ENCODE measurements around the gene DLX3.
"Not testable (repeated sequence)": the region's sequence is repeated elsewhere in the genome, so short reads cannot be mapped to it uniquely, and the experiment has no call there.

The DLX3 gene

DNA sequence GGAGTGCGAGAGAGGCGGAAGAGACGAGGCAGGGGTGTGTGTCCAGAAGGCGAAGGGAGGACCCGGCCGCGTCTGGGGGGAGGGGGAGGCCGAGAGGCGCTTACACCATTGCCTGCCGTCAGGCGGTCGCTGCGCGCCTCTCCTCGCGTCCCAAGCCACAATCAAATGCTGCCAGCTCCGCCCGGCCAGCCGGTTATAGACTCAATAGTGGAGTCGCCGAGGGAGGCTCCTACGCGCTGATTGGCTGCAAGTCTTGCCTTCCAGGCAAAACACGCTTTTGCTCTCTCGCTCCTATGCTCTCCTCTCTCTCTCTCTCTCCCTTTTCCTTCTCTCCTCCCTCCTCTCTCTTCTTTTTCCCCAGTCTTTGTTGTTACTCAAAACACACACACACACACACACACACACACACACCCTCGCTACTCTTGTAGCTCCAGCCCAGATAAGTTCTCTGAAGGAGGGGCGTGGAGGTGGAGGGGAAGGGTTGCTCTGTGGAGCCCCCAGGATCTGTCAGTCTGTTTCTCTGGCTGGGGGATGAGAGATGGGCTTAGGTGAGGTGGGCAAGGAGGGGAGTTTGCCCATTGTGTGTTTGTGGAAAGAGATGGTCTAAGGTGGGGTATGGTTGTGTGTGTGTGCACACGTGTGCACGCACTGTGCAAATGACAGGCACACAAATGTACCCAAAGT lies at the start of gene DLX3:
Gene DLX3 (minus strand): TSS at position 170 of the 684 bp plus-strand sequence. CDS start 226 bp downstream, outside the sequence.
- no peak for DNase-seq (ENCODE audit: low read depth in 2 of 2, low spot score in 1 of 2)

- DNase-seq (ENCODE audit: low read depth in 2 of 2, low spot score in 1 of 2), result no peak
Measured at GRCh38 chr17:50044483-50044882, 49.5 kb upstream of the DLX3 start.

GRCh38 chr17:50043290-50044148 lies 48.5 kb upstream of the DLX3 start:
- DNase-seq (ENCODE audit: low read depth in 2 of 2, low spot score in 1 of 2), result no peak

DNA sequence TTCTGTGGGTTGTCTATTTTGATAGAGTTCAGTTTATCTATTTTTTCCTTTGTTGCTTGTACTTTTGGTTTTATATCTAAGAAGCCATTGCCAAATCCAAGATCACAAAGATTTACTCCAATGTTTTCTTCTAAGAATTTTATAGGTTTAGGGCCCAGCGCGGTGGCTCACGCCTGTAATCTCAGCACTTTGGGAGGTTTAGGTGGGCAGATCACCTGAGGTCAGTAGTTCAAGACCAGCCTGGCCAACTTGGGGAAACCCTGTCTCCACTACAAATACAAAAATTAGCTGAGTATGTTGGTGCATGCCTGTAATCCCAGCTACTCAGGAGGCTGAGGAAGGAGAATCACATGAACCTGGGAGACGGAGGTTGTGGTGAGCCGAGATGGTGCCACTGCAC lies 47.2 kb upstream of the DLX3 start:
- DNase-seq (ENCODE audit: low read depth in 2 of 2, low spot score in 1 of 2), result no peak

GRCh38 chr17:50040496-50040895 lies 45.5 kb upstream of the DLX3 start:
- not testable (repeated sequence) for DNase-seq (ENCODE audit: low read depth in 2 of 2, low spot score in 1 of 2)

DNA sequence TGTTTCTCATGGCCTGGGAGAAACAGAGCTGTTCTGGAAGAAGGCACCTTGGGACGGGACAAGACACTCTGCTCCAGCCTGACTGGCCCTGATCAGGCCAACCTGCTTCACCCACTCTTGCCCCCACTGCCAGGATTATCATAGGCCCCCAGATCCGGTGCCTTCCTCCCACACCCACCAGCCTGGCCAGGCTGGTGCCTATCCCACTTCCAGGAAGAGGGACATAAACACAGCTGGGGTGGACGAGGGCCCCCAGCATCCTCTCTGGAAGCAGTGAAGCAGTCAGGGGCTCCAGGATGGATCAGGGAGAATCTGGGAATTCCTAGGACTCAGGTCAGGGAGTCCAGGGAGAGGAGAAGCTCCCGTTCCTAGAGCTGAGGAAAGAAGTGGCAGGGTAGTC lies 44.0 kb upstream of the DLX3 start:
- no peak for DNase-seq (ENCODE audit: low read depth in 2 of 2, low spot score in 1 of 2)

GRCh38 chr17:50037321-50038107 lies 42.5 kb upstream of the DLX3 start:
- DNase-seq (ENCODE audit: low read depth in 2 of 2, low spot score in 1 of 2), result no peak

GRCh38 chr17:50036455-50037261 lies 41.6 kb upstream of the DLX3 start:
- no peak for DNase-seq (ENCODE audit: low read depth in 2 of 2, low spot score in 1 of 2)

GRCh38 chr17:50035945-50036344 lies 40.9 kb upstream of the DLX3 start:
- no peak for DNase-seq (ENCODE audit: low read depth in 2 of 2, low spot score in 1 of 2)

- no peak for DNase-seq (ENCODE audit: low read depth in 2 of 2, low spot score in 1 of 2)
Measured at GRCh38 chr17:50035421-50035879, 40.4 kb upstream of the DLX3 start.

- DNase-seq (ENCODE audit: low read depth in 2 of 2, low spot score in 1 of 2), result no peak
Measured at GRCh38 chr17:50034498-50035364, 39.7 kb upstream of the DLX3 start.

DNA sequence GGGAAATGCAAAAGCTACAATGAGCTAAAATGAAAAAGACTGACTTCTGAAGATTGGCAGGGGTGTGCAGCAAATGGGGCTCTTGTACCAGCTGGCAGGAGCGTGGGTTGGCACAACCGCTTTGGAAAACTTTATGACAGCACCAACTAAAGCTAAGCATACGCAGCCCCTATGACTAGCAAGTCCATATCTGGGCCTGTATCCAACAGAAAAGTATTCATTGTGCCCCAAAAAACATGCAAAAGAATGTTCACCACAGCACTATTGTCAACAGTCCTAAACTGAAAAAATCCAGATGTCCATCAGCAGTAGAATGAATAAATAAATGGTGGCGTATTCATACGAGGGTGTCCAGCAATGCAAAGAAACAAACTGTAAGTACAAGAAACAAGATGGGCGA lies 38.3 kb upstream of the DLX3 start:
- no peak for DNase-seq (ENCODE audit: low read depth in 2 of 2, low spot score in 1 of 2)

DNA sequence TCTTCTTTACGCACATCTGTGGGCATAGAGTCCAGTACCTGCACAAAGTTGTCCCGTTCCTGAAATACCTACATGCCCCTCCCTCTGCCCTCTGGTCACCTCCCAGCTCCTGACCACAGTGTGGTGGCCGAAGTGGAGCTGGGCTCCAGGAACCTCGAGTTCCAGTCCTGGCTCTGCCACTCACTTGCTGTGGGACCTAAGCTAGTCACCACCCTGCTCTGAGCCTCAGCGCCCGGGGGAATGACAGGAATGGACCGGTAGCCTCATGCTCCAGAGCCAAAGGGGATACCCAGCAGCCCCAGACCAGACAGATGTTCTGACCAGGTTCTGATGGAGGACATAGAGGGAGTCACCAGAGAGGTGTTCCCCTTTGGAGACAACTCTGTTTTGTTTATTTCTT lies 34.2 kb upstream of the DLX3 start:
- DNase-seq (ENCODE audit: low read depth in 2 of 2, low spot score in 1 of 2), result no peak

GRCh38 chr17:50028736-50029120 lies 33.7 kb upstream of the DLX3 start:
- no peak for DNase-seq (ENCODE audit: low read depth in 2 of 2, low spot score in 1 of 2)

DNA sequence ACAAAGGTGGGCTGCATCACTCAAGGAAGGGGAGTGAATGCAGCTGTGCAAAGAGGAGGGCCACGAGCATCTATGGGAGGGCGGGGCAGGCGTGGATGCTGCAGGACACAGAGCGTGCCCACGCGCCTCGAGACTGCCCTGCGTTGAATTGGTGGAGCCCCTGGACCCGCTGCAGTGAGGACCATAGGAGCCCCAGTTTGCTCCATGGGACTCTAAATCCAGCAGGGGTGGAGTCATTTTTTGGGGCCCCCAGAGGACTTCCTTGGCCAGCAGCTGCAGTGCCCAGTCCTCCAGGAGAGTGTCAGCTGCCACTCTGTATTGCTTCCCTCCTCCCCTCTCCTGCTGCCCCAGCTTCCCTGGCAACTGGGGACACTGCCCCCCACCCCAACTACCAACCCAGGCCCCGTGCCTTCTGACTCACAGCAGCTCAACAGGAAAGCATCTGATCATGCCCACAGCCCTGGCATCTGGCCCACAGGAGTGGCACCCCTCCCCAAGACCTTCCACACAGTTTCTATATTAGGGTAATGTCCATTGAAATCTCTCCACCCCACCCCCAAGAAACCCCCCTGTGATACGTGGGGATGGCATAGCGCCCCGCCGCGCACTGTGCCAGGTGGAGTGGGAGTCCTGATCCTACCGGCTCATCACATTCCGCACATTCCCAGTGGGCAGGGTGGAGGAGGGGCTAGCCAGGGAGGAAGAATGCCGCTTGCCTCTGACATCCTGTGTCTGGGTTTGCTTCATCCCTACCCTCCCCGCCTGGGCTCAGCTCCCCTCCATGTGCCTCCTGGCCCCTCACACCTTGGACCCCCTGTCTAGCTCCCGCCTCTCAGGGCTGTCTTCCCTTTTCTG lies 33.1 kb upstream of the DLX3 start:
- DNase-seq (ENCODE audit: low read depth in 2 of 2, low spot score in 1 of 2), result no peak

GRCh38 chr17:50027172-50027880 lies 32.3 kb upstream of the DLX3 start:
- no peak for DNase-seq (ENCODE audit: low read depth in 2 of 2, low spot score in 1 of 2)

GRCh38 chr17:50026837-50027171 lies 31.8 kb upstream of the DLX3 start:
- peak; percentile 62 to 72 for DNase-seq (ENCODE audit: low read depth in 2 of 2, low spot score in 1 of 2)

DNA sequence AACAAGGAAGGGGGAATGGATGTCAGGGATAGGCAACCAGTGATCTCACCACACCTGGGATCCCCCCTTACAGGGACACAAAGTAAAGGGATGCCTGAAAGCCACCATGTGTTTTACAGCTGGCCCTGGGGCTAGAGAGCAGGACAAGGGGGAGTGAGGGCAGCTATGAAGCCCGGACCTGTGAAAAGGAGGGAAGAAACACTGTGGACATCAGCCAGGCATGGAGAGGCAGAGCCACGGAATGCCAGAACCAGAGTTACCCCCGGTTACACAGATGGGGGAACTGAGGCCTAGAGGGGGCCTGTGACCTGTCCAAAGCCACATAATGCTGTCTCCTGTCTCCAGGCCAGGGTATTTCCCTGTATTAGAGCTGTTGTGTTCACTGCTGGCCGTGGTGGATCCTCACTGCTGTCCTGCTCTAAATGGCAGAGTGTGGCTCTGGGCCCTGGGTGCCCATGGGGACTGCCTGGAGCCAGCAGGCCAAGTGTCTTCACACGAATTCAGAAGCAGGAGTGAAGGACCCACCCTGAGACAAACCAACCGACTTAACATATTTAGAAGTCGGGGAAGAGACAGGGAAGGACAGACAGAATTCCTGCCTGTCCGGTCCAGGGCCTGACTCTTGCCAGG lies 31.1 kb upstream of the DLX3 start:
- DNase-seq (ENCODE audit: low read depth in 2 of 2, low spot score in 1 of 2), result no peak
